ENCODE results near the gene SUCO. TPM values are rescaled to one million over a fixed set of nuclear protein-coding genes. Genes with fewer than 3 reads are reported as not detected.

SUCO gene
- total and polyA plus RNA-seq, 2 experiments from 2014 or later = 12.4 to 24.3 TPM

DNA sequence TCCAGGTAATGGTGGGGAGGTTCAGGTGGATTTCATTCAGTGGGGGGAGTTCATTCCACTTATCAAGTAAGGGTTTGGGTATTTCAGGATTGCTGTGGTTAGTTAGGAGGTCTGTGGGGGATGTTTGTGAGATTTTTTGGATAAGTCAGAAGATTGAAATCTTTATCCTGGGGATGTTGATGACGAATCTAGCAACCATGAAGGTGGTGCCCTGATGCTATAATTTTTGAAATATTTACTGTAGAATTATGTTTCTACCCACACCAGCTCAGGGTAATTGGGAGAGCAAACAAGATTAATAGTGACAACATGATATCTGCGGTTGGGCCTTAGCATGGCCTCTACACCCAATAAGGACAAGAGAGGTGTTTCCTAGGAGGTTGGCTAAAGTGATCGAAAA, 28.3 kb downstream of the SUCO start:
- peak; percentile 38 for DNase-seq
- in situ Hi-C loops (cut with MboI) = no loop called here
- Histone ChIP-seq H3K4me1 (ENCODE audit: insufficient read depth) (peaks cover 11% of the 10 kb centered on the region), H3K27me3 (replicated peaks; ENCODE audit: insufficient read depth) (no peaks in the 10 kb centered on the region), H3K4me2 (ENCODE audit: unreplicated experiment) (no peak overlapping the region), H3K27ac (no peak overlapping the region), H4K20me1 (ENCODE audit: insufficient read depth) (no peaks in the 10 kb centered on the region), H2AFZ (no peak overlapping the region), H3F3A (ENCODE audit: insufficient read depth) (no peaks in the 10 kb centered on the region), H3K9me3 (ENCODE audit: low read depth) (no peaks in the 10 kb centered on the region), H3K9ac (no peak overlapping the region), H3K36me3 (ENCODE audit: low read depth) (peaks cover 24% of the 10 kb centered on the region; the same call in 1 of the 2 replicates), H3K9me2 (ENCODE audit: insufficient read depth) (no peaks in the 10 kb centered on the region), H3K4me3 (no peak overlapping the region), H3K79me2 (ENCODE audit: insufficient read depth) (peaks cover 44% of the 10 kb centered on the region)
- WGBS, 2 experiments (ENCODE audit: low coverage in 1 of 2, low lambda C conversion rate in 2 of 2, missing lambda C conversion rate in 2 of 2) = 83 to 92% methylated on average over 3 of the region's 3 CpGs
- TF ChIP-seq EZH2 (IDR thresholded peaks at IDR 0.05; ENCODE audit: insufficient read depth, poor library complexity, severe bottlenecking) (no peak), EZH2phosphoT487 (IDR thresholded peaks at IDR 0.05; ENCODE audit: insufficient read depth, low read depth) (no peak)

DNA sequence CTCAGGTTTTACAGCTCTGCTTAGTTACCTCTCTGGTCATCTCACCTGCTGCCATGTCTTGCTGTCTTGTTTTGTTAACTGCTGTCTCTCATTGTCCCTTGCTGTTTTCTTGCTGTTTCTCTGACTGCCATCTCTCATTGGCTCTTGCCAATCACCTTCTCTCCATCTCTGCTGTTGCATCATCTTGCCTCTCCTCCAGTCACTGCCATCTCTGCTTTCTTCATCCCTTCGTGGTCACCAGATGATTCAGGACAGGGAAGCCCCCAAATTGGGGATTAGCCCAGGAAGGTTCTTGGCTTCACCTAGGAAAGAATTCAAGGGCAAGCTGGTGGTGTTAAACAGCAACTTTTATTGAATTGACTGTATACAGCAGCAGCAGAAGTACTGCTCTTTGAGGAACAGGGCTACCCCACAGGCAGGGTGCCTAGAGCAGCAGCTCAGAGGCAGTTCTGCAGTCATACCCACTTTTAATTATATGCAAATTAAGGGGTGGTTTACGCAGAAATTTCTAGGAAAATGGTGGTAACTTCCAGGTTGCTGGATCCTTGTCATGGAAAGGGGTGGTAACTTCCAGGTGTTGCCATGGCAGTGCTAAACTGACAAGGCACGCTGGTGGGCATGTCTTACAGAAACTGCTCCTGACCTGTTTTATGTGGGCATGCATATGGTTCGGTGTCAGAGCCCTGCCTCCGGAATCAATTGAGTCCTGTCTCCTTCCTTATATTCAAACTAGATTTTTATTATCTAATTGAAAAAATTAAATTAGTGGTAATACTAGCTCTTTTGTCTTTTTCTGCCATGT, 33.4 kb downstream of the SUCO start:
- Histone ChIP-seq H3K36me3 (ENCODE audit: low read depth) (peaks cover 33% of the 10 kb centered on the region), H3F3A (ENCODE audit: insufficient read depth) (no peaks in the 10 kb centered on the region), H3K27ac (no peak overlapping the region), H3K4me2 (ENCODE audit: unreplicated experiment) (no peak overlapping the region), H3K79me2 (ENCODE audit: insufficient read depth) (0 out of 2 replicates have a peak, but pooled peaks cover 18% of the 10 kb centered on the region), H3K27me3 (replicated peaks; ENCODE audit: insufficient read depth) (no peaks in the 10 kb centered on the region), H3K9ac (no peak overlapping the region), H3K9me2 (ENCODE audit: insufficient read depth) (no peaks in the 10 kb centered on the region), H3K4me1 (ENCODE audit: insufficient read depth) (peaks cover 2% of the 10 kb centered on the region), H4K20me1 (ENCODE audit: insufficient read depth) (no peaks in the 10 kb centered on the region), H3K4me3 (no peak overlapping the region), H3K9me3 (ENCODE audit: low read depth) (peaks cover 4% of the 10 kb centered on the region), H2AFZ (no peak overlapping the region)
- DNase-seq = no peak
- no peak for TF ChIP-seq EZH2 (IDR thresholded peaks at IDR 0.05; ENCODE audit: insufficient read depth, poor library complexity, severe bottlenecking)
- no peak for TF ChIP-seq EZH2phosphoT487 (IDR thresholded peaks at IDR 0.05; ENCODE audit: insufficient read depth, low read depth)
- 96 to 98% methylated on average over 5 of the region's 5 CpGs for WGBS, 2 experiments (ENCODE audit: low coverage in 1 of 2, low lambda C conversion rate in 2 of 2, missing lambda C conversion rate in 2 of 2)
- in situ Hi-C loops (cut with MboI) = no loop called here

DNA sequence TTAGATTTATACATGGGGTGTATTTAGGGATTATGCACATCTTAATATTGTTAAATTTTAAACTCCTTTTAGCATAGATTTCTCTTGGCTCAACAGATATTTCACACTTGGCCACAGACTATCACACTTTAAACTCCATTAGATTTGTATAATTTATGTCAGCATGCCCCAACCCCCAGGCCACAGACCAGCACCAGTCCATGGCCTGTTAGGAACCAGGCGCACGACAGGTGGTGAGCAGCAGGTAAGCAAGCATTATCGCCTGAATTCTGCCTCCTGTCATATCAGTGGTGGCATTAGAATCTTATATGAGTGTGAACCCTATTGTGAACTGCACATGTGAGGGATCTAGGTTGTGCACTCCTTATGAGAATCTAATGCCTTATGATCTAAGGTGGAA, 34.8 kb downstream of the SUCO start:
- Histone ChIP-seq H3K9me2 (ENCODE audit: insufficient read depth) (no peaks in the 10 kb centered on the region), H3K9ac (no peak overlapping the region), H3K27ac (no peak overlapping the region), H3K79me2 (ENCODE audit: insufficient read depth) (0 out of 2 replicates have a peak, but pooled peaks cover 7% of the 10 kb centered on the region), H3K4me3 (no peak overlapping the region), H3K4me2 (ENCODE audit: unreplicated experiment) (no peak overlapping the region), H3F3A (ENCODE audit: insufficient read depth) (no peaks in the 10 kb centered on the region), H4K20me1 (ENCODE audit: insufficient read depth) (no peaks in the 10 kb centered on the region), H3K27me3 (replicated peaks; ENCODE audit: insufficient read depth) (no peaks in the 10 kb centered on the region), H2AFZ (no peak overlapping the region), H3K36me3 (ENCODE audit: low read depth) (peaks cover 33% of the 10 kb centered on the region), H3K4me1 (ENCODE audit: insufficient read depth) (no peaks in the 10 kb centered on the region), H3K9me3 (ENCODE audit: low read depth) (peaks cover 4% of the 10 kb centered on the region)
- 96 to 97% methylated on average over 3 of the region's 3 CpGs for WGBS, 2 experiments (ENCODE audit: low coverage in 1 of 2, low lambda C conversion rate in 2 of 2, missing lambda C conversion rate in 2 of 2)
- in situ Hi-C loops (cut with MboI) = no loop called here
- DNase-seq = no peak
- no peak for TF ChIP-seq EZH2phosphoT487 (IDR thresholded peaks at IDR 0.05; ENCODE audit: insufficient read depth, low read depth)
- no peak for TF ChIP-seq EZH2 (IDR thresholded peaks at IDR 0.05; ENCODE audit: insufficient read depth, poor library complexity, severe bottlenecking)

DNA sequence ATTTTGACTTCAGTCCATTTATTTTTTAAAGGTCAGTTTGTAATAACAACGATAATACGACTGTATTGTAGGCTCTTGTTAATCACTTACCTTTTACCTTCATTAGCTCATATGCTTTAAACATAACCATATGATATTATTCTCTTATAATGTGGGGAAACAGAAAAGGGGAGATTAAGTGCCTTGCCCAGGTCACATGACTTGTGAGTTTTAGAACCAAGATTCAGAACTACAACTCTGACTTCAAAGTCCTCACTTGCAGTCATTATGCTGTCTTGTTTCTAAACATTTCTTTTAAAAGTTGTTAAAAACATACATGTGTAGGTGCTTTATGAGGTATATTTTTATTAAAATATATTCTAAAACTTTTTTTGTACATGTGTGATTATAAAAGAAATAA, 41.1 kb downstream of the SUCO start:
- no peak for DNase-seq

More for the DNA sequence above, 41.1 kb downstream of the SUCO start:
- Histone ChIP-seq H3K4me3 (no peak overlapping the region), H3K4me2 (ENCODE audit: unreplicated experiment) (no peak overlapping the region), H3K79me2 (ENCODE audit: insufficient read depth) (no peaks in the 10 kb centered on the region), H3K9me3 (ENCODE audit: low read depth) (peaks cover 4% of the 10 kb centered on the region), H3K27me3 (replicated peaks; ENCODE audit: insufficient read depth) (no peaks in the 10 kb centered on the region), H3K4me1 (ENCODE audit: insufficient read depth) (no peaks in the 10 kb centered on the region), H3K36me3 (ENCODE audit: low read depth) (peaks cover 62% of the 10 kb centered on the region), H3F3A (ENCODE audit: insufficient read depth) (no peaks in the 10 kb centered on the region), H3K27ac (no peak overlapping the region), H4K20me1 (ENCODE audit: insufficient read depth) (no peaks in the 10 kb centered on the region), H2AFZ (no peak overlapping the region), H3K9ac (no peak overlapping the region), H3K9me2 (ENCODE audit: insufficient read depth) (no peaks in the 10 kb centered on the region)
- in situ Hi-C loops (cut with MboI) = no loop called here
- 95 to 96% methylated on average over 2 of the region's 2 CpGs for WGBS, 2 experiments (ENCODE audit: low coverage in 1 of 2, low lambda C conversion rate in 2 of 2, missing lambda C conversion rate in 2 of 2)
- no peak for TF ChIP-seq EZH2phosphoT487 (IDR thresholded peaks at IDR 0.05; ENCODE audit: insufficient read depth, low read depth)
- no peak for TF ChIP-seq EZH2 (IDR thresholded peaks at IDR 0.05; ENCODE audit: insufficient read depth, poor library complexity, severe bottlenecking)
